KMS-11 (cell line): Measurements from ENCODE around the gene NAMPT.

ENCODE experiments used
- H2AFZ ChIP-seq: fragments of 200-600 bp; sonication (generic); 2 replicates; pipeline ENCODE4 v1.6.1; 2016; ENCODE audit warnings: antibody characterized with exemption, mixed run types, low read depth
- H3K27ac ChIP-seq: fragments of 200-600 bp; sonication (generic); 2 replicates; pipeline ENCODE4 v1.6.1; 2016; ENCODE audit warnings: mild to moderate bottlenecking, mixed run types
- H3K27me3 ChIP-seq: fragments of 200-600 bp; sonication (generic); 2 replicates; pipeline ENCODE4 v1.6.1; 2017; ENCODE audit warnings: mild to moderate bottlenecking, low read depth, mixed run types, moderate library complexity; ENCODE audit not compliant: insufficient read depth
- H3K36me3 ChIP-seq: fragments of 200-600 bp; sonication (generic); 2 replicates; pipeline ENCODE4 v1.6.1; 2017; ENCODE audit warnings: mild to moderate bottlenecking, mixed run types; ENCODE audit not compliant: insufficient read depth
- H3K4me1 ChIP-seq: fragments of 200-600 bp; sonication (generic); 2 replicates; pipeline ENCODE4 v1.6.1; 2016; ENCODE audit warnings: mild to moderate bottlenecking, low read depth, mixed run types; ENCODE audit not compliant: poor library complexity, severe bottlenecking
- H3K4me2 ChIP-seq: fragments of 200-600 bp; sonication (generic); 2 replicates; pipeline ENCODE4 v1.7.0; 2016; ENCODE audit warnings: mild to moderate bottlenecking, mixed run types
- H3K4me3 ChIP-seq: fragments of 200-600 bp; sonication (generic); IDR thresholded peaks from 2 replicates; pipeline ENCODE4 v1.6.1; 2017; ENCODE audit warnings: low read depth, low read length, mixed read lengths; ENCODE audit not compliant: insufficient read depth
- H3K79me2 ChIP-seq: fragments of 200-600 bp; sonication (generic); 2 replicates; pipeline ENCODE4 v1.6.1; 2016; ENCODE audit warnings: low read depth, mixed run types; ENCODE audit not compliant: insufficient read depth
- H3K9ac ChIP-seq: fragments of 200-600 bp; sonication (generic); 2 replicates; pipeline ENCODE4 v1.6.1; 2016; ENCODE audit warnings: mild to moderate bottlenecking, mixed run types
- H4K20me1 ChIP-seq: fragments of 200-600 bp; sonication (generic); 2 replicates; pipeline ENCODE4 v1.6.1; 2016; ENCODE audit warnings: mild to moderate bottlenecking, mixed run types; ENCODE audit not compliant: insufficient read depth
- TF ChIP-seq, protein P1 (sequence below): fragments of 200-600 bp; sonication (generic); conservative IDR thresholded peaks from 2 replicates; pipeline ENCODE4 v1.6.1; 2017; ENCODE audit warnings: low read depth, mild to moderate bottlenecking, antibody characterized with exemption, low read length, moderate library complexity, mixed read lengths

NAMPT gene

DNA sequence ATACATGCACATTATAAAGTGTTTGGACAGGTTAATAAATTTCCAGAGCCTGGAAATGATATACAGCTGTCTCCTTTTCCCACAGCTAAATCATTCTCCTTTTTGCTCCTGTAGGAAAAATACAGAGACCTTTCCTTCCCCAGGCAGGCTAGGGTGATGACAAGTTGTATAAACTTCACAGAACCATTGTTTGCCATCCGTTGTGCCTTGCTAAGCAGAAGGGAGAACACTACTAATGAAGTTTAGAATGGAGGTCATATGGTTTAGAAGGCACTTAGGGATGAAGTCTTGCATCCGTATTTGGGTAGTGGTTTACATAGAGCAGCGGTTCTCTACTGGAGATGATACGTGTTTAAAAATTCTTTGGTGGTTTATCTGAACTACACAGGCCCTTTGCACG lies 46.0 kb downstream of the NAMPT start:
- TF ChIP-seq, protein P1, sequence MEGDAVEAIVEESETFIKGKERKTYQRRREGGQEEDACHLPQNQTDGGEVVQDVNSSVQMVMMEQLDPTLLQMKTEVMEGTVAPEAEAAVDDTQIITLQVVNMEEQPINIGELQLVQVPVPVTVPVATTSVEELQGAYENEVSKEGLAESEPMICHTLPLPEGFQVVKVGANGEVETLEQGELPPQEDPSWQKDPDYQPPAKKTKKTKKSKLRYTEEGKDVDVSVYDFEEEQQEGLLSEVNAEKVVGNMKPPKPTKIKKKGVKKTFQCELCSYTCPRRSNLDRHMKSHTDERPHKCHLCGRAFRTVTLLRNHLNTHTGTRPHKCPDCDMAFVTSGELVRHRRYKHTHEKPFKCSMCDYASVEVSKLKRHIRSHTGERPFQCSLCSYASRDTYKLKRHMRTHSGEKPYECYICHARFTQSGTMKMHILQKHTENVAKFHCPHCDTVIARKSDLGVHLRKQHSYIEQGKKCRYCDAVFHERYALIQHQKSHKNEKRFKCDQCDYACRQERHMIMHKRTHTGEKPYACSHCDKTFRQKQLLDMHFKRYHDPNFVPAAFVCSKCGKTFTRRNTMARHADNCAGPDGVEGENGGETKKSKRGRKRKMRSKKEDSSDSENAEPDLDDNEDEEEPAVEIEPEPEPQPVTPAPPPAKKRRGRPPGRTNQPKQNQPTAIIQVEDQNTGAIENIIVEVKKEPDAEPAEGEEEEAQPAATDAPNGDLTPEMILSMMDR = no peak
- H3K4me3 ChIP-seq = no peak overlapping the region
- no peaks in the 10 kb centered on the region for H4K20me1 ChIP-seq
- no peaks in the 10 kb centered on the region for H3K36me3 ChIP-seq
- no peak overlapping the region for H2AFZ ChIP-seq
- no peaks in the 10 kb centered on the region for H3K27me3 ChIP-seq
- H3K4me1 ChIP-seq = no peaks in the 10 kb centered on the region
- no peak overlapping the region for H3K27ac ChIP-seq
- no peak overlapping the region for H3K9ac ChIP-seq
- H3K79me2 ChIP-seq = no peaks in the 10 kb centered on the region
- no peak overlapping the region for H3K4me2 ChIP-seq

DNA sequence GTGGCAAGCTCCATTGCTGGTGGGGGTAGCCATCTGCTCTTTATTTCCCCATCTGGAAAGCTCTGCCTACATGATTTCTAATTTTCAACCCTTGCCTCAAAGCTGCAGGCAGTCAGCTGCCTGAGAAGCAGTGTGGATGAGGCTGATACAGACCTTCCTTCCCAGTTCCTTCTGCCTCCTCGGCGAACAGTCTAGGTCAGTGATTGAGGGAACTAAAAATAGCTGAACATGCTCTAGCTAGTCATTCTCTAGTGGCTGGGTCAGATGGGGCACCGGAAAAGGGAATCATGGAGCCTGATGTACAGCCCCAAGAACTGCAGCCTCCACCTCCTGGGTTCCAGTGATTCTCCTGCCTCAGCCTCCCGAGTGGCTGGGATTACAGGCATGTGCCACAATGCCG lies 48.7 kb downstream of the NAMPT start:
- H2AFZ ChIP-seq = no peak overlapping the region
- no peaks in the 10 kb centered on the region for H3K4me1 ChIP-seq
- H3K27ac ChIP-seq = no peak overlapping the region
- H3K79me2 ChIP-seq = no peaks in the 10 kb centered on the region
- H4K20me1 ChIP-seq = no peaks in the 10 kb centered on the region
- TF ChIP-seq, protein P1 = no peak
- H3K4me3 ChIP-seq = no peak overlapping the region
- H3K4me2 ChIP-seq = no peak overlapping the region
- no peaks in the 10 kb centered on the region for H3K27me3 ChIP-seq
- no peaks in the 10 kb centered on the region for H3K36me3 ChIP-seq
- H3K9ac ChIP-seq = no peak overlapping the region

DNA sequence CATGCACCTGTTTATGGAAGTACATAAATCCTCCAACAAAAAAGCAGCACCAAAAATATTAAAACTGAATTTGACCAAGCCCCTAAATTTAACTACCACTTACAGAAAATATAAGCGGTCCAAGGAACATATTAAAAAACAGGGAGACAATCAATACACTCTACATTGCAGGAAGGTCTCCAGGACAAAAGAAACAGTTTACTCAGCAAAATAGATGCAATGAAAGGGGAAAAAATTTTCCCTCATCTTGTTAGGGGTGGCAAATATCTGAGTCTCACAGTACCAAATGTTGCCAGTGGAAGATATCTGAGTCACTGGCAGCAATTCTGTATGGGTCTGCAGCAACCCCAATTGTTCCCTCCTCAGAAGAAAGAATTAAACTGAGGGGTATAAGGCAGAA lies 50.4 kb downstream of the NAMPT start:
- Histone ChIP-seq H3K4me3 (no peak overlapping the region), H3K9ac (no peak overlapping the region), H4K20me1 (no peaks in the 10 kb centered on the region), H2AFZ (no peak overlapping the region), H3K4me1 (no peaks in the 10 kb centered on the region), H3K36me3 (no peaks in the 10 kb centered on the region), H3K79me2 (no peaks in the 10 kb centered on the region), H3K27ac (no peak overlapping the region), H3K27me3 (no peaks in the 10 kb centered on the region), H3K4me2 (no peak overlapping the region)
- TF ChIP-seq, protein P1 = no peak

DNA sequence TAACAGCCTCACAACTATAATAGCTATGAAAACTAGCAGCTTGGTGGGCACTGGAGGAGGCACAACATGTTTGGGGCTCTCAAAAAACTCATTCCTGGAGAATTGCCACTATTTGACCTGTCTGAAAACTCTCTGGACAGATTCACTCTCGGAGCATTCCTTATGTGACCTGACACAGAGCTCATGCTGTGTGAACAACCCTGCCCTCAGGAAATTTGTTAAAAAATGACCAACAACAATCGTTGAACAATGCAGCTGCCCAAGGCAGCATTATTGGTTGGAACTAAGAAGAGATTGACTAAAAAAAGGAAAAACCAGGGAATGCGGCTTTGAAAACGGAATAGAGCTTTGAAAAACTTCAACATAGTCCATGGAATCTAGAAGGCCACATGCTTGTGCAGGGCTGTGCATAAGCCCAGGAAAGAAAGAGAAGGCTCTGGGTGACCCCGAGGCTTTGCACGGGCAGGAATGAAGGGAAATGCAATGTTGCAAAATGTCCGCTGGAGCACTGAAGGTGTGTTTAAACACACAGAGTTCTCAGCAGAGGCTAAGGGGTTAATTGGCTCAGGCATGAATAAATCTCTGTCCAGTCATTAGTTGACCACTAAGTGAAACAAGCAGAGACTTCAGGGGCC lies 52.8 kb downstream of the NAMPT start:
- TF ChIP-seq, protein P1 = no peak
- Histone ChIP-seq H3K79me2 (no peaks in the 10 kb centered on the region), H4K20me1 (no peaks in the 10 kb centered on the region), H3K4me1 (no peaks in the 10 kb centered on the region), H3K36me3 (no peaks in the 10 kb centered on the region), H3K27ac (no peak overlapping the region), H3K9ac (no peak overlapping the region), H3K4me2 (no peak overlapping the region), H3K27me3 (no peaks in the 10 kb centered on the region), H3K4me3 (no peak overlapping the region), H2AFZ (no peak overlapping the region)
